Keratinocyte (primary cell): Measurements from ENCODE around the gene MEGF11.
A peak's percentile ranks its signal among the peaks of the same experiment; 100 is the strongest.

Experiments used
- EZH2 ChIP-seq: IDR thresholded peaks from one replicate; pipeline ENCODE4 v1.6.1; 2012; ENCODE audit warnings: inconsistent platforms, mild to moderate bottlenecking, low read length, moderate library complexity
- TF ChIP-seq, protein P1 (sequence below), 3 experiments: IDR thresholded peaks in 1 of 3; conservative IDR thresholded peaks in 1 of 3; optimal IDR thresholded peaks in 1 of 3; 2 replicates in 2 of 3; 3 replicates in 1 of 3; pipeline versions ENCODE3 to v1.5.1; 2011; ENCODE audit warnings: low read length in 3 of 3, mild to moderate bottlenecking in 3 of 3, moderate library complexity in 2 of 3, control low read depth in 1 of 3, inconsistent platforms in 1 of 3; ENCODE audit not compliant: insufficient read depth in 2 of 3; ENCODE audit errors: extremely low read depth in 1 of 3

- TF ChIP-seq, protein P1, sequence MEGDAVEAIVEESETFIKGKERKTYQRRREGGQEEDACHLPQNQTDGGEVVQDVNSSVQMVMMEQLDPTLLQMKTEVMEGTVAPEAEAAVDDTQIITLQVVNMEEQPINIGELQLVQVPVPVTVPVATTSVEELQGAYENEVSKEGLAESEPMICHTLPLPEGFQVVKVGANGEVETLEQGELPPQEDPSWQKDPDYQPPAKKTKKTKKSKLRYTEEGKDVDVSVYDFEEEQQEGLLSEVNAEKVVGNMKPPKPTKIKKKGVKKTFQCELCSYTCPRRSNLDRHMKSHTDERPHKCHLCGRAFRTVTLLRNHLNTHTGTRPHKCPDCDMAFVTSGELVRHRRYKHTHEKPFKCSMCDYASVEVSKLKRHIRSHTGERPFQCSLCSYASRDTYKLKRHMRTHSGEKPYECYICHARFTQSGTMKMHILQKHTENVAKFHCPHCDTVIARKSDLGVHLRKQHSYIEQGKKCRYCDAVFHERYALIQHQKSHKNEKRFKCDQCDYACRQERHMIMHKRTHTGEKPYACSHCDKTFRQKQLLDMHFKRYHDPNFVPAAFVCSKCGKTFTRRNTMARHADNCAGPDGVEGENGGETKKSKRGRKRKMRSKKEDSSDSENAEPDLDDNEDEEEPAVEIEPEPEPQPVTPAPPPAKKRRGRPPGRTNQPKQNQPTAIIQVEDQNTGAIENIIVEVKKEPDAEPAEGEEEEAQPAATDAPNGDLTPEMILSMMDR (optimal IDR thresholded peaks at IDR 0.05 in 1 of 3, IDR thresholded peaks at IDR 0.05 in 1 of 3, conservative IDR thresholded peaks at IDR 0.05 in 1 of 3; ENCODE audit: extremely low read depth in 1 of 3, insufficient read depth in 2 of 3, low read length in 3 of 3): peak in 1 of 3 experiments; percentile 2
- TF ChIP-seq EZH2: no peak
These were observed 40.0 kb upstream of the MEGF11 start, which contains the start of gene DIS3L for GRCh38 chr15:66293419-66294156.
